GM10248 (cell line): ENCODE results near the gene KIF12.

ENCODE experiments used
- CTCF ChIA-PET: fragments of 300-600 bp; sonication (Branson Sonifier 250); formaldehyde crosslinking; extraction: SDS; loops from one replicate; lab custom pipeline; 2021; ENCODE audit warnings: antibody characterized with exemption; lab: Yijun Ruan, JAX
- POLR2A ChIA-PET: fragments of 350-650 bp; sonication (Branson Sonifier 250); formaldehyde crosslinking; extraction: SDS; loops from one replicate; lab custom pipeline; 2020; ENCODE audit warnings: antibody characterized with exemption; lab: Yijun Ruan, JAX
- DNase-seq: peaks from one replicate; pipeline ENCODE4 v3.0.0; 2012; ENCODE audit errors: extremely low spot score
- TF ChIP-seq, protein P1 (sequence below): IDR thresholded peaks from 2 replicates; pipeline ENCODE4 v1.5.1; 2012; ENCODE audit warnings: mild to moderate bottlenecking, low read depth; ENCODE audit errors: extremely low read depth, missing control alignments, control extremely low read depth

The KIF12 gene

GRCh38 chr9:114061830-114062474 lies 37.1 kb downstream of the KIF12 start:
- no peak for DNase-seq
- CTCF ChIA-PET: interaction anchor here (0.9 kb wide), 1 partner anchor 20 kb away, joined by 3 read pairs; no protein-coding TSS in a partner anchor
- POLR2A ChIA-PET: no interaction called here
- TF ChIP-seq, protein P1, sequence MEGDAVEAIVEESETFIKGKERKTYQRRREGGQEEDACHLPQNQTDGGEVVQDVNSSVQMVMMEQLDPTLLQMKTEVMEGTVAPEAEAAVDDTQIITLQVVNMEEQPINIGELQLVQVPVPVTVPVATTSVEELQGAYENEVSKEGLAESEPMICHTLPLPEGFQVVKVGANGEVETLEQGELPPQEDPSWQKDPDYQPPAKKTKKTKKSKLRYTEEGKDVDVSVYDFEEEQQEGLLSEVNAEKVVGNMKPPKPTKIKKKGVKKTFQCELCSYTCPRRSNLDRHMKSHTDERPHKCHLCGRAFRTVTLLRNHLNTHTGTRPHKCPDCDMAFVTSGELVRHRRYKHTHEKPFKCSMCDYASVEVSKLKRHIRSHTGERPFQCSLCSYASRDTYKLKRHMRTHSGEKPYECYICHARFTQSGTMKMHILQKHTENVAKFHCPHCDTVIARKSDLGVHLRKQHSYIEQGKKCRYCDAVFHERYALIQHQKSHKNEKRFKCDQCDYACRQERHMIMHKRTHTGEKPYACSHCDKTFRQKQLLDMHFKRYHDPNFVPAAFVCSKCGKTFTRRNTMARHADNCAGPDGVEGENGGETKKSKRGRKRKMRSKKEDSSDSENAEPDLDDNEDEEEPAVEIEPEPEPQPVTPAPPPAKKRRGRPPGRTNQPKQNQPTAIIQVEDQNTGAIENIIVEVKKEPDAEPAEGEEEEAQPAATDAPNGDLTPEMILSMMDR: no peak

DNA sequence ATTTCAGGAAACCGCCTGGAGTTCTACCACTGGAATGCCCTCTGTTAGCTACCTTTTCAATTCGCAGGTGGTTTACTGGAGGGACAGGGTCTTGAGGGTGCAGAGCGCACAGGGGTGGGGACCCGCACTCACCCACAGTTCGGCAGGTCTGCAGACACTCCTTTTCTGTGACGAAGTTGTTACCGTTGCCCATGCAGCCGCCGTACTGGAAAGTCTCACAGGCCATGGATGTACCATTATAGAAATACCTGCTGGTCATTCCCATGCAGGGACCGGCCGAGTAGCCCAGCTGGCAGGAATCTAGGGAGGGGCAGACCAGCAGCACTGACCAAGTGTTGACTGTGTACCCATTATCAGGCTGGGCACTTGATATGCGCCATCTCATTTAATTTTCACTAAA lies 37.8 kb downstream of the KIF12 start:
- CTCF ChIA-PET: interaction anchor here (0.9 kb wide), 1 partner anchor 21 kb away, joined by 3 read pairs; no protein-coding TSS in a partner anchor
- POLR2A ChIA-PET: no interaction called here

GRCh38 chr9:114060711-114061110 lies 38.4 kb downstream of the KIF12 start:
- ChIA-PET POLR2A (no interaction called here), CTCF (interaction anchor here (0.8 to 0.9 kb wide), 2 partner anchors 23 to 47 kb away, joined by 3 read pairs; no protein-coding TSS in a partner anchor)
- TF ChIP-seq, protein P1: no peak
- no peak for DNase-seq

More for the DNA sequence above, 37.8 kb downstream of the KIF12 start:
- no peak for DNase-seq
- TF ChIP-seq, protein P1: no peak

GRCh38 chr9:114060070-114060469 lies 39.0 kb downstream of the KIF12 start:
- TF ChIP-seq, protein P1: no peak
- ChIA-PET POLR2A (no interaction called here), CTCF (interaction anchor here (0.8 to 0.9 kb wide), 3 partner anchors 12 to 48 kb away, joined by 3 read pairs; no protein-coding TSS in a partner anchor)
- no peak for DNase-seq

GRCh38 chr9:114059047-114059803 lies 39.9 kb downstream of the KIF12 start:
- DNase-seq: no peak
- ChIA-PET POLR2A (no interaction called here), CTCF (interaction anchor here (0.8 to 1.2 kb wide), 3 partner anchors 12 to 36 kb away, joined by 3 read pairs; no protein-coding TSS in a partner anchor)
- TF ChIP-seq, protein P1: no peak

DNA sequence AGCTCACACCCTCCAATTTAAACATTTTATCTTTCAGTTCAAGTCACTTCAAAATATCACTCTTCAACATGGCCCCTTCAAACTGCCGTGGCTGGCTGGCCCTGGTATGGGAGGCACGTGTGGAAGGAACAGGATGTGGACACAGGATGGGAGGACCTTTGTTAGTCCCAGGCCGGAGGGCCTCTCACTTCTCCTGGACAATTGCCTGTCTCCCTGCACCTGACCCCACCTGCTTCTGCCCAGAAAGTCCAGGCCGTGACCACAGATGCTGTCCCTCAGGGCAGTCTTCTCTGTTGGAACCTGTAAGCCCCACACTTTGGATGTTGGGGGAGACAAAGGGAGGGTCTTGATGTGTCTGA lies 40.4 kb downstream of the KIF12 start:
- ChIA-PET POLR2A (no interaction called here), CTCF (interaction anchor here (0.9 to 1.2 kb wide), 2 partner anchors 12 to 35 kb away, joined by 3 read pairs; no protein-coding TSS in a partner anchor)
- TF ChIP-seq, protein P1: no peak
- DNase-seq: no peak
